ENCODE results near the gene DLX5.

The DLX5 gene

DNA sequence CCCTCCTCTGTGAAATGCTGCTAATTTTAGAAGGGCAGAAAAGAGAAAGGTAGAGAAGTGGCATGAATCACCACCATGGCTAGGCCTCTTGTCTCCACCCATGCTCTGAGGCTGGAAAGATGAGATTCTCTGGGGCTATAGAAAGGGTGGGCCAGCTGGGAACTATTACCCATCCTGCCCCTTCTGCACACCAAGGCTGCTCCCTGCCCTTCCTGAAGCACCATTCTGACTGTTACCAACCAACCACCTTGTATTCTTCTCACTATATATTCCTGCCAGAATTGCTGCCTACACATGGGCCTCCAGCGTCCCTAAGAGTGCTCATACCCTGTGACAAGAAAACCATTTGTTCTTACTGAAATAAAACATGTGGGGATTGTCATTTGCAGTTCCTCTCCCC is 30.7 kb downstream of the DLX5 start:
- DNase-seq (ENCODE audit: low spot score), result no peak
- Mint-ChIP-seq H3K27me3 (ENCODE audit: low read depth) (peaks cover 95% of the 10 kb centered on the region), H3K4me1 (ENCODE audit: low read depth) (no peaks in the 10 kb centered on the region), H3K4me3 (no peak overlapping the region), H3K9me3 (no peaks in the 10 kb centered on the region), H3K36me3 (ENCODE audit: low read depth) (peaks cover 3% of the 10 kb centered on the region), H3K27ac (no peak overlapping the region)

DNA sequence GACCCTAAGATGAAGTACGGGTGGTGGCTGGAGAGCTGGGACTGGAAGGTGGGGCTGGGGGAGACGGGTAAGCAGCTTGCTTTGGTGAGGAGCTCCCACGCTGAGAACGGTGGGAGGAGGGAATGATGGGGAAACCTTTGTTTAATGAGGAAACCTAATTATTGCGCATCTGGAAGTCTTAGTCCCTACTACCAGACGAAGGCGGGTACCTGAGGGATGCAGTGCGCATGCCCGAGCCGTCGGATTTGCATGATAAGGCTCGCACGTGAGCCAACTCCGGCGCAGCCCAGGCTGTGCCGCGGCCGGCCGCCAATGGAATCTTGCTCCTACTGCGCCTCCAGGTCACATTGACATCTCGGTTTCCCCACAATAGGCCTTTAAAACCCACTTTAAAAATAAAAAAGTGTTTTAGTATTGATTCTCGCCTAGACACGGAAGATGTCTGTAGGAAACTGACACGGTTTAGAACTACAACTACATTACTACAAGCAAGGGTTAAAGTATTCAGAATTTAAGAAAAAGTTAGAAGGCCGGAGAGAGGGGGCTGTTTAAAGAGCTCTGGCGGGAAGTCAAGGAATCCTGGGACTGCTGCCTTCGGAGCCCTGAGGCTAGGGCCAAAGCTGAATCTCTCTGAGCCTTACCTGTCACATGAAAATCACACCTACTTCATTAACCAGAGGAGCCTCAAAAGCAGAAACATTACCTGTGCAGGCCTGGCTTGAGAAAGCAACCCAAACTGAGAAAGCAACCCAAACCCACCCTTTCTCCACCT is 31.4 kb downstream of the DLX5 start:
- H3K4me3 Mint-ChIP-seq, result no peak overlapping the region
- H3K4me1 Mint-ChIP-seq (ENCODE audit: low read depth), result no peaks in the 10 kb centered on the region
- no peak for DNase-seq (ENCODE audit: low spot score)
- peaks cover 3% of the 10 kb centered on the region for H3K36me3 Mint-ChIP-seq (ENCODE audit: low read depth)
- no peak overlapping the region for H3K27ac Mint-ChIP-seq
- no peaks in the 10 kb centered on the region for H3K9me3 Mint-ChIP-seq
- H3K27me3 Mint-ChIP-seq (ENCODE audit: low read depth), result peaks cover 96% of the 10 kb centered on the region

DNA sequence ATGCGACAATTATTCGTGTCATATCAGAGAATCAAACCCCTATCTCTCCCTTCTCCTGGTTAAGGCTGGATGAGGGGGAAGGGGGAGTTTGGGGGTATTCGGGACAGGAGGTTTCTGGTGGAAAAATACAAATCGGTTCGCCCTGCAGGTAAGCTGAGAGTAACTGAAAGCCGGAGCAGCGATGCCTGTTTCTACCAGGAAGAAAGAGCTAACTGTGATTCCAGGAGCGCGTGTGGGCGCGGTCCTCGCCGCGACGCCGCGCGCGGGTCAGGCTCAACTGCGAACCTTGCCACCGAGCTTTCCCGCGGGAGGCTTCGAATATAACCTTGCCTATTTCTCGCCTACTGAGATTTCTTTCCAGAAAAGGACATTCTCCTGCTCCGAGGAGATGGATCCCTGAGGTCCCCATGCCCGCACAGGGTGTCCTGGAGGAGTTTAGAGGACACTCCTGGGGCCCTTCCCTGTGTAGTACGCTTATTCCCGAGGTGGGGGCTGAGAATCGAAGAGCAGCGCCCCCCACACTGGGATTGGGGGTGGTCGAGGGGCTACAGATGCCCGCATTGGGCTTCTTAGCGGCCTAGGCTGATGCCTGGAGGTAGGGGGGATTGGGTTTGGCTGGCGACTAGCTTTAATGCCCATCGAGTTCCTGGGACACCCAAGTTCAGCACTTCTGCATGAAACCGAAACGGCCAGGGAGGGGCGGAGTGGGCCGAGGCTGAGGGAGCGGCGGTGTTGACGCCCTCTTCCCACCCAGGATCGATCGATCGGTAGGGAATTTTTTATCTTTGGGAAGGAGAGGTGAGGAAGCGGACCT is 32.2 kb downstream of the DLX5 start:
- DNase-seq (ENCODE audit: low spot score), result no peak
- no peaks in the 10 kb centered on the region for H3K9me3 Mint-ChIP-seq
- peaks cover 3% of the 10 kb centered on the region for H3K36me3 Mint-ChIP-seq (ENCODE audit: low read depth)
- H3K4me1 Mint-ChIP-seq (ENCODE audit: low read depth), result no peaks in the 10 kb centered on the region
- H3K4me3 Mint-ChIP-seq, result no peak overlapping the region
- peaks cover 94% of the 10 kb centered on the region for H3K27me3 Mint-ChIP-seq (ENCODE audit: low read depth)
- H3K27ac Mint-ChIP-seq, result peak overlapping the region; percentile 63

DNA sequence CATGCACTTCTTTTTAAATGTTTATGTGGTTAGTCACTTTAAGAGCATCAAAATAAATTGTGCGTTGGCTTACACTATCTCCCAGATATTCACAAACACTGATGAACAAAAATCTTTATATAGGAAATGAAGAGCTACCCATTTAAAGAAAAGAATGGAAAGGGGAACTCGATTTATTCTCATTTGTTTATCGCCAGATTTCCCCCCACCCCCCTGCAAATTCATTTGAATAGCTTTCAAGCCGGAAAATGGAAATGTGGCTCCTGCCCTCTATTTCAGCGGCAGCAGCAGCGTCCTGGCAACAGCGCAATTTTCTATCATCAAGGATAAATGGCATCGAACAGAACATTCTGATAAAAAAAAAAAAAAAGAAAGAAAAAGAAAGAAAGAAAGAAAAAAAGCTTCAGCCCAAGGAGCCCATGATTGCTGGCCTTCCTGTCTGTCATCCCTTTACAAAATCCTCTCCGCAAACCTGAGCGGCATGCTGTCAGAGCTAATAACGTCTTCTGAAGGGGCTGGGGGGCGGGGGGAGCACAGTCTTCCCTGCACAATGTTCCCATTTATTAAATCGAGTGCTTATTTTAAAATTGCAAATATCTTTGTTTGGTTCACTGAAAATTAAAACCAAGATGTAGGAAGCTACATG is 33.0 kb downstream of the DLX5 start:
- Mint-ChIP-seq H3K4me3 (no peak overlapping the region), H3K27ac (no peak overlapping the region), H3K36me3 (ENCODE audit: low read depth) (peaks cover 3% of the 10 kb centered on the region), H3K4me1 (ENCODE audit: low read depth) (no peaks in the 10 kb centered on the region), H3K27me3 (ENCODE audit: low read depth) (peaks cover 93% of the 10 kb centered on the region), H3K9me3 (no peaks in the 10 kb centered on the region)
- DNase-seq (ENCODE audit: low spot score), result no peak

DNA sequence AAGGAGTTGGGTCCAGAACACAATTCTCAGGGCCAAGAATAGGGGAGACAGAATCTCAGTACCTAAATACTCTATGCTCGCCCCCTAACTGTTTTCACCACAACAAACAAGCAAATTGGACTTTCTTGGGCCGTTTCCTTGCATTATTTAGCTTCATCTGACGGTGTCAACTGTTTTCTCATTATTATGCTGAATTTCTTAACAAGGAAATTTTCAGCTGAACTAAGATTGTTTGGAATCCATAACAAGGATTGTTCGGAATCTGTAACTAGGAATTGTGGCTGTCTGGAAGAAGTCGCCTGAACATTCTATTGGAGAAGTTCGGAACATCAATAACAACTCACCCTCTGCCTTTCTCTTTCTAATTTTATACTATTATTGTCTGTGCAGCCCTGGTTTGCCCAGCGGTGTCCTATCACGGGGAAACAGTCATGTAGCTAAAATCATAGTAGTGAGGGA is 34.7 kb downstream of the DLX5 start:
- Mint-ChIP-seq H3K27me3 (ENCODE audit: low read depth) (peaks cover 85% of the 10 kb centered on the region), H3K4me1 (ENCODE audit: low read depth) (no peaks in the 10 kb centered on the region), H3K36me3 (ENCODE audit: low read depth) (peaks cover 3% of the 10 kb centered on the region), H3K4me3 (no peak overlapping the region), H3K9me3 (no peaks in the 10 kb centered on the region), H3K27ac (no peak overlapping the region)
- no peak for DNase-seq (ENCODE audit: low spot score)

DNA sequence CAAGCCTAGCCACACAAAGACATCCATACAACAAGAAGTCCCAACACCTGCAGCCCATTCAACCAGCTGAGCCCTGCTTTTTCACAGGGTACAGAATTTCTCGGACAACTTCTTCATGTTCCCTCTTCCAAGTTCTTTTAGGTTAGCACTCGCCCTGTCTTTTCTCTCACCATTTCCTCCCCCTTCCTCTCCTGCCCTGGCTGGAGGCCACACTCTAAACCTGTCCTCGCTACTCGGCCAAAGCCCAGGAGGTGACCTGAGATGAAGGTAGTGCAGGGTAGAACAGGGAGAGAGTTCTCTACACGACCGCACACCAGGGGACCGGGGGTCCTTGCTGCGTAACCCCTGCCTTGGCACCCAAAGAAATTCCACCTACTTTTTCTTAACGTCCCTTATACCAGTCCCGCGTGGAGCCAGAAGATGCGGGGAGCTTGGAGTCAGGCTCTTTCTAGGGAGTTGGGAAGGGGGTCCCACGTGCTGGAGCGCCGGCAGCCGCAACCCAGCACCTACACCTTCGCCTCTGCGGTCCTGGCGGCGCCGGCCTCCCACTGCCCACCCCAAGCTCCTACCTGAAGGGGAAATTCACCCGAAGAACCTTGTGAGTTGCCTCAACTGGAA is 35.3 kb downstream of the DLX5 start:
- DNase-seq (ENCODE audit: low spot score), result no peak

DNA sequence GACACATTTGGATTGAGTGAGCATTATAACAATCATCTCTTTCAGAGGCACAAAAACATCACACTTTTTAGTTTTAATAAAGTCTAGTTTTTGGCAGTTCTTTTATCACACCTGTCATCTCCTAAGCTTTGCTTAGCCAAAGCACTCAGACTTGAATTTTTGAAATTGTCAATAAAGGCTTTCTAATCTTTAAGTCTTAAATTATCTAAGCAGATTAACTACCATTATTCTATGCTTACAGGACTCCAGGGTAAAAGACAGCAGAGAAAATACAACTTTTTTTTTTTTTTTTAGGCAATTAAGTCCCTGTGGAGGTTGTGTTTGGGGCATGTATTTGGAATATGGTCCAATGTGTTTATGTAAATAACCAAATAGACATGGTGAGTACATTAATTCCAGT is 36.9 kb downstream of the DLX5 start:
- no peaks in the 10 kb centered on the region for H3K4me1 Mint-ChIP-seq (ENCODE audit: low read depth)
- H3K4me3 Mint-ChIP-seq, result no peak overlapping the region
- no peak overlapping the region for H3K27ac Mint-ChIP-seq
- peaks cover 71% of the 10 kb centered on the region for H3K27me3 Mint-ChIP-seq (ENCODE audit: low read depth)
- H3K9me3 Mint-ChIP-seq, result no peaks in the 10 kb centered on the region
- no peak for DNase-seq (ENCODE audit: low spot score)
- H3K36me3 Mint-ChIP-seq (ENCODE audit: low read depth), result peaks cover 1% of the 10 kb centered on the region

More for the DNA sequence above, 35.3 kb downstream of the DLX5 start:
- H3K27ac Mint-ChIP-seq, result no peak overlapping the region
- H3K4me3 Mint-ChIP-seq, result no peak overlapping the region
- H3K9me3 Mint-ChIP-seq, result no peaks in the 10 kb centered on the region
- H3K27me3 Mint-ChIP-seq (ENCODE audit: low read depth), result peaks cover 83% of the 10 kb centered on the region
- H3K36me3 Mint-ChIP-seq (ENCODE audit: low read depth), result peaks cover 3% of the 10 kb centered on the region
- H3K4me1 Mint-ChIP-seq (ENCODE audit: low read depth), result no peaks in the 10 kb centered on the region

DNA sequence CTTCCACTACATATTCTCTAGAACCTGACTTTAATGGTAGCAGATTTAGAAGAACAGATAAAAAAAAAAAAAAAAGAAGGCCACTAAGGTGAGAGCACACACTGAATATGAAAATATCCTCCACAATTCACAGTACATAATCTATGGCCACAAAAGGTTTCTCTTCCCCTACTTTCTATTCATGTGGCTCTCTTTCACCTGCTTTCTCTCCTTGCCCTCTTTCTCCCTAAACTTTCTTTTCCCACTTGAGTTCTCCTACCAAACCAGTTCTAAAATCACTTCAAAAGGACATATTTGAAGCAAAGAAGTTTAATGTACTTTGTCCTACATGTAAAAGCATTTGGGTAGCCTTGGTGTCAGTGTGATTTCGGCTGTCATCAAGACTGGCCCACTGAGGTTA is 37.7 kb downstream of the DLX5 start:
- no peaks in the 10 kb centered on the region for H3K4me1 Mint-ChIP-seq (ENCODE audit: low read depth)
- H3K4me3 Mint-ChIP-seq, result no peak overlapping the region
- H3K9me3 Mint-ChIP-seq, result no peaks in the 10 kb centered on the region
- no peak for DNase-seq (ENCODE audit: low spot score)
- H3K27me3 Mint-ChIP-seq (ENCODE audit: low read depth), result peaks cover 66% of the 10 kb centered on the region
- no peak overlapping the region for H3K27ac Mint-ChIP-seq
- H3K36me3 Mint-ChIP-seq (ENCODE audit: low read depth), result no peaks in the 10 kb centered on the region

DNA sequence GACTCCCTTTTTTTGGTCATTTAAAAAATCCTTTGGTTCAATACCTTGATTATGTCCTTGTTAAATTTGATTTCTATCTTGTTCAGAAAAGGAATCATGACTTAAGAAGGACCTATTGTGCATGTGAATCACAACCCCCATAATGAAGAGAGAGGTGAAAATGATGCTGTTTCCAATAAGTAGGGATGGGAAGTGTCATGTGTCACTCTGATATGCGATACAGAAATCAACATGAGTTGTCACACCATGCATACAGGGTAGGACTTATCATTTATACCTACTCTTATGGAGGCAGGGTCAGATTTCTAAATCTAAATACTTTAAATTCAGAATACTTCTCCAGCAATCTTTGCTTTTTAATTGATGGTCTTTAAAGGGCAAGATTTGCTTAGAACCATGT is 38.6 kb downstream of the DLX5 start:
- H3K27me3 Mint-ChIP-seq (ENCODE audit: low read depth), result peaks cover 60% of the 10 kb centered on the region

DNA sequence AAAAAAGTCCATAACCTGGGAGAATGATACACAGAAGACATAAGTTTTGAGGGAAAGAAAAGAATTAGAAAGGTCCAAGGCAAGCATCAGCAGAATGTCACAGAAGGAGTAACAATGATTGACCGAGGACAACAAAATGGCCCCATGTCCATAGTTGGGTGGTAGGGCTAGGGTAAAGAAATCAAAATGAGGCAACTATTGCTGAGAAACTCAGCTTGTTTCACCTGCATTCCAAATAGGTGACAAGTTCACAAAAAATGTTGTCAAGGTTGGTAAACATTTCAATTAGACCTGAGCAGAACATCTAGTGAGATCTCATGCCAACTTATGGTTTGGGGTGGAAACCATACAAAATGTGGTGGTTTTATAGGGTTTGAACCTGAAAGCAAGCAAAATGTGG is 42.0 kb downstream of the DLX5 start:
- no peaks in the 10 kb centered on the region for H3K36me3 Mint-ChIP-seq (ENCODE audit: low read depth)
- H3K27ac Mint-ChIP-seq, result no peak overlapping the region
- H3K9me3 Mint-ChIP-seq, result no peaks in the 10 kb centered on the region
- no peak overlapping the region for H3K4me3 Mint-ChIP-seq
- H3K4me1 Mint-ChIP-seq (ENCODE audit: low read depth), result no peaks in the 10 kb centered on the region
- H3K27me3 Mint-ChIP-seq (ENCODE audit: low read depth), result peaks cover 36% of the 10 kb centered on the region
- no peak for DNase-seq (ENCODE audit: low spot score)

More for the DNA sequence above, 38.6 kb downstream of the DLX5 start:
- Mint-ChIP-seq H3K4me3 (no peak overlapping the region), H3K36me3 (ENCODE audit: low read depth) (no peaks in the 10 kb centered on the region), H3K9me3 (no peaks in the 10 kb centered on the region), H3K27ac (no peak overlapping the region), H3K4me1 (ENCODE audit: low read depth) (no peaks in the 10 kb centered on the region)
- no peak for DNase-seq (ENCODE audit: low spot score)

DNA sequence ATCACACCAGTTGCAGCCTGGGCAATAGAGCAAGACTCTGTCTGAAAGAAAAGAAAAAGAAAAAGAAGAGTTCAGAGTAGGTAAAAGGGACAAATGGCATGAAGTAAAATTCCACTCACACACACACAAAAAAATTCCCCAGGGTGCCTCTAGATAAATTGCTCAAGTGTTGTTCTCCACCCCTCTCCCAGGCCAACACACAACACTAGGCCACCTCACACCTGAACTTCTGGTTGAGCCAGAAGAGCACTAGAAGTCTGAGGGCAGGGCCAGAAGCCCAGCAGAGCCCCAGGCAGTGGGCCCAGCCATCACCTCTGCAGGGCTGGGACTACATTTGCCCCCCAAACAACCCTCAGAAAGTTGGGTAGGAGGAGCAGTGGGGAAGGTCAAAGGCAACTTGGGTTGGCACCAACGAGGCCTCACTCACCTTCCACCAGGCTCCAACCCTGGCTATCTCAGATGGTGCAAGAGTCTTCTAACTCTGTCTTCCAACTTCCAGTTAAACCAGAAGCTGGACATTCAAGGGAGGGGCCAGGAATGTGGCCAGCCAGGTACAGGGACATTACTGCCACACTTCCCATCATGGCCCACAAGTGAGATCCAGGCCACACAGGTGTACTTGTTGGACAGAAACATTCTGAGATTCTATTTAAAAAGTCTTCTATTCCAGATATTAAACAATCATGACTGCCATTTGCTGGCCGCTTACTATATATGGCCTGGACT is 44.9 kb downstream of the DLX5 start:
- no peaks in the 10 kb centered on the region for H3K9me3 Mint-ChIP-seq
- no peak for DNase-seq (ENCODE audit: low spot score)
- no peak overlapping the region for H3K4me3 Mint-ChIP-seq
- peaks cover 23% of the 10 kb centered on the region for H3K27me3 Mint-ChIP-seq (ENCODE audit: low read depth)
- H3K27ac Mint-ChIP-seq, result no peak overlapping the region
- H3K4me1 Mint-ChIP-seq (ENCODE audit: low read depth), result no peaks in the 10 kb centered on the region
- no peaks in the 10 kb centered on the region for H3K36me3 Mint-ChIP-seq (ENCODE audit: low read depth)

DNA sequence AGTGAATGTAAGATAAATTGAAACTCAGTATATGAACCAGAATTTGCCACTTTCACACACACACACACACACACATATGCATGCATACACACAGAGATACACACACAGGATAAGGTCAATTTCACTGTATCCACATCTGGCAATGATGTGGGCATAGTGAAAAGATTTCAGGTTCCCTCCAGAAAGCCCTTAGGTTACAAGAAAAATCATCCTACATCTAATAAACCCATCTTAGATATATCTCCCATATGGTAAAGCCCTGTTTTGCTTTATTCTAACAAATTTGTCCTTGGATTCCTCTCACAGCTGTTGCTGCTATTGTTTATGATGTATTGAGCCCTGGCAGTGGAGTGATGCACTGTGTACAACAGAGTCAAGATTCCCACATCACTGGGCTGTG is 47.2 kb downstream of the DLX5 start:
- peaks cover 16% of the 10 kb centered on the region for H3K27me3 Mint-ChIP-seq (ENCODE audit: low read depth)
- no peak overlapping the region for H3K27ac Mint-ChIP-seq
- no peaks in the 10 kb centered on the region for H3K36me3 Mint-ChIP-seq (ENCODE audit: low read depth)
- H3K9me3 Mint-ChIP-seq, result no peaks in the 10 kb centered on the region
- DNase-seq (ENCODE audit: low spot score), result no peak
- no peak overlapping the region for H3K4me3 Mint-ChIP-seq
- no peaks in the 10 kb centered on the region for H3K4me1 Mint-ChIP-seq (ENCODE audit: low read depth)

DNA sequence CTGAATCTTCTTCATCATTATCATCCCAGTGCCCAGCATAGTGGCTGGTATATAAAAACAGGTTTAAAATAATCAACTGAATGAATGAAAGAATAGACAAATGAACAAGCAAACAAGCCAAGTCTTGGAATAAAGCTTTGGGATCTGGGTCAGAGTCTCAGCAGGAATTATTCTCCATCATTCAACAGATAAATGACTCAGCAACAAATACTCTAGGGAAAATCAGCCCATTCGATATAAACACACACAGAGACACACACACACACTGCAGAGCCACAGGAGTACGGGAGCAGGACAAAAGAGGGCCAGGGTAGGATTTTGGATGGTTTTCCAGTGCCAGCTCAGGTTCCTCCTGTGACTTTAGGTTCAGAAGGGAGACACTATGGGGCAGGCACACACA is 48.5 kb downstream of the DLX5 start:
- no peak for DNase-seq (ENCODE audit: low spot score)

More for the DNA sequence above, 48.5 kb downstream of the DLX5 start:
- H3K9me3 Mint-ChIP-seq, result no peaks in the 10 kb centered on the region
- H3K4me3 Mint-ChIP-seq, result no peak overlapping the region
- H3K4me1 Mint-ChIP-seq (ENCODE audit: low read depth), result no peaks in the 10 kb centered on the region
- H3K27ac Mint-ChIP-seq, result no peak overlapping the region
- H3K36me3 Mint-ChIP-seq (ENCODE audit: low read depth), result no peaks in the 10 kb centered on the region
- H3K27me3 Mint-ChIP-seq (ENCODE audit: low read depth), result peaks cover 13% of the 10 kb centered on the region

Data from T-helper 2 cell treated with Interferon-gamma antibody and Interleukin-4, amounts not matched to agents 5 μg/mL and 100 μg/mL, for 36 hours (primary cell).